ENCODE data around the gene TMEM61. TPM values are rescaled to one million over a fixed set of nuclear protein-coding genes. Genes with fewer than 3 reads are reported as not detected.
A peak's percentile ranks its signal among the peaks of the same experiment; 100 is the strongest.

Gene TMEM61
- total RNA-seq, 1 experiment from 2014 or later = 0.74 TPM

- H3K36me3 Mint-ChIP-seq = no peaks in the 10 kb centered on the region
- TF ChIP-seq GTF2I (CRISPR knock-in tag; conservative IDR thresholded peaks at IDR 0.05) (0 out of 2 replicates have a peak, but pooled peaks have one; percentile 54), ARID4B (CRISPR knock-in tag; IDR thresholded peaks at IDR 0.05; ENCODE audit: borderline replicate concordance) (no peak)
- no peak overlapping the region for H3K27ac Mint-ChIP-seq
- ChIA-PET POLR2A (no interaction called here), CTCF (interaction anchor here (0.6 to 4.3 kb wide), 6 partner anchors 10 to 42 kb away, joined by 3 to 27 read pairs (median 4); no protein-coding TSS in a partner anchor)
- peak overlapping the region; percentile 55 for H3K4me3 Mint-ChIP-seq
- peaks cover 31% of the 10 kb centered on the region for H3K27me3 Mint-ChIP-seq (ENCODE audit: low read depth)
- no peaks in the 10 kb centered on the region for H3K9me3 Mint-ChIP-seq
- ATAC-seq (no peak), DNase-seq (ENCODE audit: low spot score) (no peak)
- H3K4me1 Mint-ChIP-seq = peaks cover 26% of the 10 kb centered on the region
Observed at GRCh38 chr1:54980046-54980527, 341 bp upstream of the TMEM61 start.

- peaks cover 22% of the 10 kb centered on the region for H3K4me1 Mint-ChIP-seq
- H3K36me3 Mint-ChIP-seq = no peaks in the 10 kb centered on the region
- ATAC-seq (no peak), DNase-seq (ENCODE audit: low spot score) (no peak)
- H3K4me3 Mint-ChIP-seq = peak overlapping the region; percentile 65; the same call in 1 of the 2 replicates
- no peak for TF ChIP-seq NFE2L1 (CRISPR knock-in tag; IDR thresholded peaks at IDR 0.05)
- no peak for TF ChIP-seq TCF7 (CRISPR knock-in tag; IDR thresholded peaks at IDR 0.05; ENCODE audit: low read depth)
- no peak for TF ChIP-seq NR3C1 (CRISPR knock-in tag; conservative IDR thresholded peaks at IDR 0.05; ENCODE audit: low read depth)
- no peak for TF ChIP-seq GRHL2 (CRISPR knock-in tag; IDR thresholded peaks at IDR 0.05; ENCODE audit: insufficient replicate concordance, severe bottlenecking)
- TF ChIP-seq USF2 (CRISPR knock-in tag; IDR thresholded peaks at IDR 0.05) = no peak
- no peak for TF ChIP-seq ATF6 (CRISPR knock-in tag; IDR thresholded peaks at IDR 0.05)
- TF ChIP-seq ZNF671 (CRISPR knock-in tag; IDR thresholded peaks at IDR 0.05) = no peak
- TF ChIP-seq E2F5 (CRISPR knock-in tag; IDR thresholded peaks at IDR 0.05) = no peak
- no peak for TF ChIP-seq FOXP4 (CRISPR knock-in tag; IDR thresholded peaks at IDR 0.05)
- TF ChIP-seq IRF2 (CRISPR knock-in tag; IDR thresholded peaks at IDR 0.05; ENCODE audit: borderline replicate concordance, low read depth) = no peak
- peaks cover 31% of the 10 kb centered on the region for H3K27me3 Mint-ChIP-seq (ENCODE audit: low read depth)
- H3K27ac Mint-ChIP-seq = no peak overlapping the region
- no peaks in the 10 kb centered on the region for H3K9me3 Mint-ChIP-seq
- CTCF ChIA-PET = interaction anchor here (1.4 to 1.8 kb wide), 4 partner anchors 31 to 40 kb away, joined by 4 to 6 read pairs (median 4); no protein-coding TSS in a partner anchor
- POLR2A ChIA-PET = no interaction called here
Observed at GRCh38 chr1:54981466-54981865, 1.0 kb downstream of the TMEM61 start.
